Fibroblast of villous mesenchyme (primary cell): ENCODE data around the gene SPCS1. TPM values are rescaled to one million over a fixed set of nuclear protein-coding genes. Genes with fewer than 3 reads are reported as not detected.
A peak's percentile ranks its signal among the peaks of the same experiment; 100 is the strongest.

ENCODE experiments used
- DNase-seq: peaks from one replicate; pipeline ENCODE4 v3.0.0-alpha.2; 2010; ENCODE audit warnings: low read depth
- H3K4me3 ChIP-seq: 2 replicates; pipeline ENCODE4 v1.5.1; 2011; ENCODE audit warnings: low read depth, mild to moderate bottlenecking, low read length
- CTCF ChIP-seq: IDR thresholded peaks from 2 replicates; pipeline ENCODE4 v1.5.1; 2012; ENCODE audit warnings: low read depth, mild to moderate bottlenecking, low read length; ENCODE audit not compliant: insufficient read depth
- total RNA-seq: library from RNA; depleted of rRNA; stranded (reverse); fragments of >200 nt; gene quantifications from 2 replicates; pipeline ENCODE4 v1.2.3, GENCODE V29; 2012

Gene SPCS1
- total RNA-seq, 1 donor: 66.9 TPM

- no peak overlapping the region for H3K4me3 ChIP-seq
- no peak for TF ChIP-seq CTCF
- no peak for DNase-seq
Measured at GRCh38 chr3:52730681-52731080, 24.8 kb downstream of the SPCS1 start.

DNA sequence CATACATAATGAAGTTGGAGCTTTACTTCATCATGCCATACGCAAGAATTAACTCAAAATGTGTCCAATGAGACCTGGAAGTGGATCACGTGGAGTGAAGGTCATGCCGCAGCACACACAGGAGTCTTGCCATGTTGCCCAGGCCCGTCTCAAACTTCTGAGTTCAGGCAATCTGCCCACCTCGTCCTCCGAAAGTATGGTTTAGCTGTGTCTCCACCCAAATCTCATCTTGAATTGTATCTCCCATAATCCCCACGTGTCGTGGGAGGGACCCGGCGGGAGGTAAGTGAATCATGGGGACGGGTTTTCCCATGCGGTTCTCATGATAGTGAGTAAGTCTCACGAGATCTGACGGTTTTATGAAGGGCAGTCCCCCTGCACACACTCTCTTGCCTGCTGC lies 25.7 kb downstream of the SPCS1 start:
- no peak for DNase-seq
- no peak for TF ChIP-seq CTCF

GRCh38 chr3:52733256-52733891 lies 27.5 kb downstream of the SPCS1 start:
- H3K4me3 ChIP-seq: no peak overlapping the region
- DNase-seq: no peak
- TF ChIP-seq CTCF: no peak

More for the DNA sequence above, 25.7 kb downstream of the SPCS1 start:
- H3K4me3 ChIP-seq: no peak overlapping the region

GRCh38 chr3:52739730-52740129 lies 33.8 kb downstream of the SPCS1 start:
- no peak overlapping the region for H3K4me3 ChIP-seq
- no peak for DNase-seq

DNA sequence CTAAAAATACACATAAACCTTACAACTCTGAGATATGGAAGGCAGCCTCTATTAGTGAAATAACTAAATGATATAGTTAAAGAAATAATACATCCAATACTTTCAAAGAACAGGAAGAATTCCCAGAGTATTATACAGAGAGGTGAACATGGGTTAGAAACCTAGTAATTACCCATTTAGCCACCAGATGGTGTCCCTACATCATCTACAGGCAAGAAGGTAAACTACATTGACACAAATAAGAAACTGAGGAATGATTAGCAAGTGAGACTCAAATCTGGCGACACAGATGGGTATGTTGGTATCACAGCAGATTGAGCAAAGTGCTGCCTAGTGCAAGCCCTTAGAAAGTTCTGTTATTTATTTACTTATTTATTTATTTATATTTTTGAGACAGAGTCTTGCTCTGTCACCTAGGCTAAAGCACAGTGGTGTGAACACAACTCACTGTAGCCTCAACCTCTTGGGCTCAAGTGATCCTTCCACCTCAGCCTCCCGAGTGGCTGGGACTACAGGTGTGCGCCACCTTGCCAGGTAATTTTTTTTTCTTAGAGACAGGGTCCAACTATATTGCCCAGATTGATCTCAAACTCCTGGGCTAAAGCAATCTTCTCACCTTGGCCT lies 36.6 kb downstream of the SPCS1 start:
- peak; percentile 44 for DNase-seq

More at GRCh38 chr3:52739730-52740129, 33.8 kb downstream of the SPCS1 start:
- no peak for TF ChIP-seq CTCF

GRCh38 chr3:52743152-52743551 lies 37.2 kb downstream of the SPCS1 start:
- no peak for TF ChIP-seq CTCF
- no peak for DNase-seq
- H3K4me3 ChIP-seq: no peak overlapping the region

More for the DNA sequence above, 36.6 kb downstream of the SPCS1 start:
- peak; percentile 63 for TF ChIP-seq CTCF
- H3K4me3 ChIP-seq: no peak overlapping the region
